Kidney (tissue), 14 donors: ENCODE results near the gene GAL3ST2. TPM values are rescaled to one million over a fixed set of nuclear protein-coding genes. Genes with fewer than 3 reads are reported as not detected.

Source experiments
- DNase-seq, 5 donors: peaks; one replicate each; pipeline ENCODE4 v3.0.0-alpha.2; 2013 to 2020
- FAIRE-seq: peaks from 2 replicates; lab custom pipeline; 2012; peaks lifted over from hg19 to GRCh38; lab: Jason Lieb, UNC
- H3K27ac ChIP-seq, 2 donors: one replicate each; pipeline ENCODE4 v1.7.0; 2013; ENCODE audit warnings: low read depth in 2 of 2, low read length in 2 of 2, inconsistent platforms in 1 of 2
- H3K27me3 ChIP-seq: one replicate; pipeline ENCODE4 v1.7.1; 2013; ENCODE audit warnings: low read length, inconsistent platforms; ENCODE audit not compliant: control insufficient read depth, insufficient read depth
- H3K36me3 ChIP-seq, 3 donors: one replicate each; pipeline versions ENCODE4 v1.7.0 to v1.7.1; 2013; ENCODE audit warnings: low read length in 3 of 3, control low read depth in 1 of 3, inconsistent platforms in 1 of 3; ENCODE audit not compliant: insufficient read depth in 3 of 3, control insufficient read depth in 2 of 3
- H3K4me1 ChIP-seq, 3 donors: one replicate each; pipeline versions ENCODE4 v1.7.0 to v1.7.1; 2013; ENCODE audit warnings: low read length in 3 of 3, inconsistent platforms in 1 of 3, low read depth in 1 of 3; ENCODE audit not compliant: control insufficient read depth in 2 of 3, insufficient read depth in 2 of 3
- H3K4me3 ChIP-seq, 3 donors: one replicate each; pipeline versions ENCODE4 v1.7.0 to v1.8.1; 2013; ENCODE audit warnings: low read length in 3 of 3, control low read depth in 1 of 3, inconsistent platforms in 1 of 3
- H3K9ac ChIP-seq, 3 donors: one replicate each; pipeline versions ENCODE4 v1.7.0 to v1.7.1; 2013; ENCODE audit warnings: low read length in 3 of 3, control low read depth in 1 of 3, inconsistent platforms in 1 of 3
- H3K9me3 ChIP-seq, 3 donors: one replicate each; pipeline versions ENCODE4 v1.7.0 to v1.7.1; 2013; ENCODE audit warnings: low read length in 3 of 3, control low read depth in 1 of 3, inconsistent platforms in 1 of 3; ENCODE audit not compliant: control insufficient read depth in 2 of 3, insufficient read depth in 1 of 3
- CTCF ChIP-seq: IDR thresholded peaks from 3 replicates; pipeline ENCODE4 v1.5.1; 2012; ENCODE audit warnings: mild to moderate bottlenecking, moderate library complexity, borderline replicate concordance; ENCODE audit not compliant: insufficient read depth; ENCODE audit errors: extremely low read depth
- intact Hi-C: fragments of 100-400 bp; cut with DNase I; formaldehyde crosslinking; loops from one replicate; pipeline ENCODE4 v1.11.1; 2022
- polyA plus RNA-seq: library from polyadenylated mRNA; stranded (reverse); fragments of 350-450 nt; fragmentation: Illumina TruSeq; extraction: RNeasy Lipid Tissue Mini Kit (QIAGEN cat#74804); gene quantifications from one replicate; pipeline ENCODE4 v1.2.3, GENCODE V29; 2014; ENCODE audit warnings: low read depth, low replicate concordance; ENCODE audit not compliant: insufficient read depth
- total RNA-seq: library from RNA; stranded (reverse); fragmentation: NEBNext Ultra II Directional; extraction: Animal tissue kit (Norgen Biotek cat#: 25700); gene quantifications from one replicate; pipeline ENCODE4 v1.2.1, GENCODE V29; 2021
- donor health status: control.
- donor health status: control.
- donor health status: control.
- donor health status: control.
- donor health status: control.
- donor health status: DM: yes; HTN: yes; CAD: no.
- donor health status: Normal renal cell carcinoma (clear cell type).

The GAL3ST2 gene
- total and polyA plus RNA-seq, 2 donors from 2014 or later = 0.19 to 0.39 TPM

GRCh38 chr2:241812730-241813643 lies 36.4 kb downstream of the GAL3ST2 start:
- peak in 2 of 5 donors; percentile 57 to 70 for DNase-seq
- intact Hi-C loops = no loop called here
- H3K27me3 ChIP-seq = no peaks in the 10 kb centered on the region

GRCh38 chr2:241813644-241814392 lies 37.2 kb downstream of the GAL3ST2 start:
- no peaks in the 10 kb centered on the region for H3K9me3 ChIP-seq
- intact Hi-C loops = no loop called here
- no peaks in the 10 kb centered on the region for H3K27me3 ChIP-seq
- no peaks in the 10 kb centered on the region for H3K36me3 ChIP-seq
- DNase-seq (peak in 2 of 5 donors; percentile 58 to 74), FAIRE-seq (no peak)
- no peak for TF ChIP-seq CTCF
- H3K9ac ChIP-seq = no peak overlapping the region
- peaks cover 0 to 4% (median 0%) of the 10 kb centered on the region in 3 donors for H3K4me1 ChIP-seq
- no peak overlapping the region for H3K27ac ChIP-seq
- H3K4me3 ChIP-seq = no peak overlapping the region

More at GRCh38 chr2:241812730-241813643, 36.4 kb downstream of the GAL3ST2 start:
- no peaks in the 10 kb centered on the region for H3K36me3 ChIP-seq
- no peak for FAIRE-seq
- no peak for TF ChIP-seq CTCF
- no peak overlapping the region for H3K4me3 ChIP-seq
- no peak overlapping the region for H3K27ac ChIP-seq
- no peak overlapping the region for H3K9ac ChIP-seq
- H3K9me3 ChIP-seq = no peaks in the 10 kb centered on the region
- H3K4me1 ChIP-seq = peaks cover 0 to 4% (median 0%) of the 10 kb centered on the region in 3 donors

GRCh38 chr2:241814393-241814642 lies 37.7 kb downstream of the GAL3ST2 start:
- no peaks in the 10 kb centered on the region for H3K27me3 ChIP-seq
- H3K4me1 ChIP-seq = peaks cover 0 to 4% (median 0%) of the 10 kb centered on the region in 3 donors
- no peak for FAIRE-seq
- H3K9me3 ChIP-seq = no peaks in the 10 kb centered on the region
- no peak overlapping the region for H3K4me3 ChIP-seq
- no peak for TF ChIP-seq CTCF
- peak in 1 of 5 donors; percentile 64 for DNase-seq
- no peaks in the 10 kb centered on the region for H3K36me3 ChIP-seq
- intact Hi-C loops = no loop called here
- H3K9ac ChIP-seq = no peak overlapping the region
- H3K27ac ChIP-seq = no peak overlapping the region
